Vagina (tissue), 2 donors: ENCODE results near the gene OR5AP2. TPM values are rescaled to one million over a fixed set of nuclear protein-coding genes. Genes with fewer than 3 reads are reported as not detected.
"Not testable (repeated sequence)": the region's sequence is repeated elsewhere in the genome, so short reads cannot be mapped to it uniquely, and the experiment has no call there.

ENCODE experiments used
- DNase-seq, 2 donors: peaks; one replicate each; pipeline ENCODE4 v3.0.0-alpha.2; 2017; ENCODE audit errors: extremely low spot score in 2 of 2
- H3K27ac ChIP-seq: fragments of 200-600 bp; sonication (generic); one replicate; pipeline ENCODE4 v1.5.1; 2019
- H3K27me3 ChIP-seq: fragments of 200-600 bp; sonication (generic); one replicate; pipeline ENCODE4 v1.5.1; 2019
- H3K36me3 ChIP-seq, 2 donors: fragments of 200-600 bp; sonication (generic); one replicate each; pipeline ENCODE4 v1.5.1; 2017 to 2019
- H3K4me1 ChIP-seq: fragments of 200-600 bp; sonication (generic); one replicate; pipeline ENCODE4 v1.5.1; 2019
- H3K4me3 ChIP-seq, 2 donors: fragments of 200-600 bp; sonication (generic); 1 replicate in 1 of 2; 2 replicates in 1 of 2; pipeline ENCODE4 v1.5.1; 2016 to 2019
- H3K9me3 ChIP-seq: fragments of 200-600 bp; sonication (generic); one replicate; pipeline ENCODE4 v1.5.1; 2019
- POLR2A ChIP-seq, 2 donors: fragments of 450-650 bp; IDR thresholded peaks; one replicate each; pipeline ENCODE4 v1.6.1; 2017; ENCODE audit warnings: antibody characterized with exemption in 2 of 2, mild to moderate bottlenecking in 2 of 2, moderate library complexity in 2 of 2
- POLR2AphosphoS5 ChIP-seq, 2 donors: sonication (generic); formaldehyde crosslinking; IDR thresholded peaks; one replicate each; pipeline ENCODE4 v1.9.0; 2017; ENCODE audit warnings: antibody characterized with exemption in 2 of 2, mild to moderate bottlenecking in 2 of 2, low read depth in 1 of 2; ENCODE audit not compliant: insufficient read depth in 1 of 2
- intact Hi-C: fragments of 100-400 bp; cut with DNase I; formaldehyde crosslinking; loops from one replicate; pipeline ENCODE4 v1.15.1; 2023
- small RNA-seq: library from RNA; depleted of rRNA; stranded (forward); fragments of <200 nt; gene quantifications from one replicate; pipeline ENCODE3, GENCODE V24; 2016
- total RNA-seq: library from RNA; depleted of rRNA; stranded (reverse); fragments of >200 nt; gene quantifications from one replicate; pipeline ENCODE4 v1.2.3, GENCODE V29; 2016
- TF ChIP-seq, protein P1 (sequence below), 3 experiments: fragments of 450-650 bp in 2 of 3; fragments of 200-600 bp in 1 of 3; sonication (generic) in 1 of 3; IDR thresholded peaks; one replicate each; pipeline ENCODE4 v1.5.1; 2017 to 2019; ENCODE audit warnings: antibody characterized with exemption in 3 of 3, mild to moderate bottlenecking in 2 of 3, moderate library complexity in 2 of 3

OR5AP2 gene
- total RNA-seq, 1 donor from 2014 or later = not detected

DNA sequence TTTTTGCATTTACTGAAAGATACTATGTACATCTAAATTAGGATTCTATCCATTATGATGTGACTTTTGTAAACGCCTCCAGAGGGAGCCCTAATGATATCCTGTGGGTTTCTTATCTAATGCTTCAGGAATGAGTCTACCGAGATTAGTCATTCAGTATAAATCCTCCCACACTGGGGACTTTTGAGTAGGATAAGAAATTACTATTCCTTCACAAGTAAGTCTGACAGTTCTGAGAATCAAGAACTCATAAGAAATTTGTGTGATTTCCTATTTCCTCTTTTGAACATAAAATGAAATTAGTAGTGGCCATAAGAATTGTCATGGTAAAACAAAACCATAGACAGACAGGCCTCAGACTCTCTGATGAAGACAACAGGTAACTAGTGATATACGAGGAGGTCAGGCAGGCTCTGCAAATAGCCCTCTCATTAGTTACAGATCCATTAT lies 17.6 kb downstream of the OR5AP2 start:
- Histone ChIP-seq H3K27ac (no peak overlapping the region), H3K9me3 (no peaks in the 10 kb centered on the region), H3K36me3 (no peaks in the 10 kb centered on the region), H3K4me1 (no peaks in the 10 kb centered on the region), H3K27me3 (no peaks in the 10 kb centered on the region), H3K4me3 (no peak overlapping the region)
- DNase-seq = no peak
- TF ChIP-seq, protein P1, sequence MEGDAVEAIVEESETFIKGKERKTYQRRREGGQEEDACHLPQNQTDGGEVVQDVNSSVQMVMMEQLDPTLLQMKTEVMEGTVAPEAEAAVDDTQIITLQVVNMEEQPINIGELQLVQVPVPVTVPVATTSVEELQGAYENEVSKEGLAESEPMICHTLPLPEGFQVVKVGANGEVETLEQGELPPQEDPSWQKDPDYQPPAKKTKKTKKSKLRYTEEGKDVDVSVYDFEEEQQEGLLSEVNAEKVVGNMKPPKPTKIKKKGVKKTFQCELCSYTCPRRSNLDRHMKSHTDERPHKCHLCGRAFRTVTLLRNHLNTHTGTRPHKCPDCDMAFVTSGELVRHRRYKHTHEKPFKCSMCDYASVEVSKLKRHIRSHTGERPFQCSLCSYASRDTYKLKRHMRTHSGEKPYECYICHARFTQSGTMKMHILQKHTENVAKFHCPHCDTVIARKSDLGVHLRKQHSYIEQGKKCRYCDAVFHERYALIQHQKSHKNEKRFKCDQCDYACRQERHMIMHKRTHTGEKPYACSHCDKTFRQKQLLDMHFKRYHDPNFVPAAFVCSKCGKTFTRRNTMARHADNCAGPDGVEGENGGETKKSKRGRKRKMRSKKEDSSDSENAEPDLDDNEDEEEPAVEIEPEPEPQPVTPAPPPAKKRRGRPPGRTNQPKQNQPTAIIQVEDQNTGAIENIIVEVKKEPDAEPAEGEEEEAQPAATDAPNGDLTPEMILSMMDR (IDR thresholded peaks at IDR 0.05) = no peak
- TF ChIP-seq POLR2A (IDR thresholded peaks at IDR 0.05) = no peak
- no peak for TF ChIP-seq POLR2AphosphoS5 (IDR thresholded peaks at IDR 0.05; ENCODE audit: insufficient read depth in 1 of 2, low read depth in 1 of 2)
- intact Hi-C loops = no loop called here

DNA sequence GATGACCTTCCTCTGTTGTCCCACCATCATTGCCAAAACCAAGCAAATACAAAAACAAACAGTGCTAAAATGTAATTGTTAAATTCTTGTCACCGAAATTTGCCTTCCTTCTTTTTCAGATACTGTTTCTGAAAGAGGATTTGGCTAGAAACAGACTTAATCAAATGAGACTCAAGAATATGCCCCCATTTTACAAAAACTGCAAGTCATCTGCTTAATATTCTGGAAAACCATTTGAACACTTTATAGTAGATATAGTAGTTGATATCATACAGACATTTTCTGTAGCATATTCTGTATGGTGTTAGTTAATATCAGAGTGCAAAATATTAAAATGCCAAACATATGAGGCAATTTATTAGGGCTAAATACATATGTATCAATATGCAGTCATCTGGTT lies 31.1 kb downstream of the OR5AP2 start:
- no peak for DNase-seq
- intact Hi-C loops = no loop called here
- no peak overlapping the region for H3K4me3 ChIP-seq
- H3K36me3 ChIP-seq = no peaks in the 10 kb centered on the region
- no peaks in the 10 kb centered on the region for H3K9me3 ChIP-seq
- TF ChIP-seq, protein P1 (IDR thresholded peaks at IDR 0.05) = no peak
- TF ChIP-seq POLR2AphosphoS5 (IDR thresholded peaks at IDR 0.05; ENCODE audit: insufficient read depth in 1 of 2, low read depth in 1 of 2) = no peak
- TF ChIP-seq POLR2A (IDR thresholded peaks at IDR 0.05) = no peak
- no peaks in the 10 kb centered on the region for H3K27me3 ChIP-seq
- H3K27ac ChIP-seq = no peak overlapping the region
- H3K4me1 ChIP-seq = no peaks in the 10 kb centered on the region

DNA sequence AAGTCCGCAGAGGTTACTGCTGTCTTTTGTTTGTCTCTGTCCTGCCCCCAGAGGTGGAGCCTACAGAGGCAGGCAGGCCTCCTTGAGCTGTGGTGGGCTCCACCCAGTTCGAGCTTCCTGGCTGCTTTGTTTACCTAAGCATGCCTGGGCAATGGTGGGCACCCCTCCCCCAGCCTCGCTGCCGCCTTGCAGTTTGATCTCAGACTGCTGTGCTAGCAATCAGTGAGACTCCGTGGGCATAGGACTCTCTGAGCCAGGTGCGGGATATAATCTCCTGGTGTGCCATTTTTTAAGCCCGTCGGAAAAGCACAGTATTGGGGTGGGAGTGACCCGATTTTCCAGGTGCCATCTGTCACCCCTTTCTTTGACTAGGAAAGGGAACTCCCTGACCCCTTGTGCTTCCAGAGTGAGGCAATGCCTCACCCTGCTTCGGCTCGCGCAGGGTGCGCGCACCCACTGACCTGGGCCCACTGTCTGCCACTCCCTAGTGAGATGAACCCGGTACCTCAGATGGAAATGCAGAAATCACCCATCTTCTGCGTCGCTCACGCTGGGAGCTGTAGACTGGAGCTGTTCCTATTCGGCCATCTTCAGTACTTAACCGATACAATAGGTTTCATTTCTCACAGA lies 50.0 kb downstream of the OR5AP2 start:
- DNase-seq, H3K9me3 ChIP-seq, H3K27me3 ChIP-seq, H3K4me1 ChIP-seq, intact Hi-C loops, H3K27ac ChIP-seq, H3K36me3 ChIP-seq, H3K4me3 ChIP-seq: not testable (repeated sequence)

Small RNA genes lying within 50 kb of the gene (small RNA-seq; reads per million reads assigned to genes)
- gene AP004245.1 = not detected

Other genes with a start within 250 kb of the OR5AP2 start
- gene OR5AL1, start 229.7 kb downstream of the OR5AP2 start, total RNA-seq = not detected
- gene OR5M3, start 169.1 kb downstream of the OR5AP2 start, total RNA-seq = not detected
- gene OR5M8, start 151.1 kb downstream of the OR5AP2 start, total RNA-seq = not detected
- not detected for gene OR5M11, start 99.2 kb downstream of the OR5AP2 start, total RNA-seq
- gene OR5M10, start 64.7 kb downstream of the OR5AP2 start, total RNA-seq = not detected
- not detected for gene OR5M1, start 27.6 kb downstream of the OR5AP2 start, total RNA-seq
- not detected for gene OR5AR1, start 21.2 kb upstream of the OR5AP2 start, total RNA-seq
- not detected for gene OR9G1, start 56.7 kb upstream of the OR5AP2 start, total RNA-seq
- not detected for gene OR9G4, start 106.3 kb upstream of the OR5AP2 start, total RNA-seq